Neural progenitor cell (in vitro differentiated cells): ENCODE data around the gene OR9A2. TPM values are rescaled to one million over a fixed set of nuclear protein-coding genes. Genes with fewer than 3 reads are reported as not detected.

ENCODE experiments used
- DNase-seq: peaks from one replicate; pipeline ENCODE4 v3.0.0-alpha.2; 2016; ENCODE audit warnings: low spot score
- H2AFZ ChIP-seq: fragments of 200-600 bp; sonication (generic); replicated peaks from 2 replicates; pipeline ENCODE4 v1.6.1; 2016; ENCODE audit warnings: antibody characterized with exemption
- H3F3A ChIP-seq: fragments of 200-600 bp; sonication (generic); 2 replicates; pipeline ENCODE4 v1.6.1; 2016; ENCODE audit warnings: antibody characterized with exemption, low read depth
- H3K27ac ChIP-seq: fragments of 200-600 bp; sonication (generic); 2 replicates; pipeline ENCODE4 v1.5.1; 2016; ENCODE audit warnings: mild to moderate bottlenecking
- H3K27me3 ChIP-seq: fragments of 200-600 bp; sonication (generic); 2 replicates; pipeline ENCODE4 v1.6.1; 2016; ENCODE audit warnings: mild to moderate bottlenecking, moderate library complexity
- H3K36me3 ChIP-seq: fragments of 200-600 bp; sonication (generic); 2 replicates; pipeline ENCODE4 v1.5.1; 2016
- H3K4me1 ChIP-seq: fragments of 200-600 bp; sonication (generic); 2 replicates; pipeline ENCODE4 v1.6.1; 2016; ENCODE audit warnings: mixed run types
- H3K4me2 ChIP-seq: fragments of 200-600 bp; sonication (generic); 2 replicates; pipeline ENCODE4 v1.6.1; 2016
- H3K4me3 ChIP-seq: fragments of 200-600 bp; sonication (generic); 2 replicates; pipeline ENCODE4 v1.5.1; 2016
- H3K79me2 ChIP-seq: fragments of 200-600 bp; sonication (generic); 2 replicates; pipeline ENCODE4 v1.6.1; 2016; ENCODE audit warnings: low read depth
- H3K9ac ChIP-seq: fragments of 200-600 bp; sonication (generic); 2 replicates; pipeline ENCODE4 v1.6.1; 2016
- H3K9me3 ChIP-seq: fragments of 200-600 bp; sonication (generic); 2 replicates; pipeline ENCODE4 v1.5.1; 2016; ENCODE audit warnings: low read depth
- H4K20me1 ChIP-seq: fragments of 200-600 bp; sonication (generic); 2 replicates; pipeline ENCODE4 v1.6.1; 2016; ENCODE audit warnings: low read depth
- H3K27ac Mint-ChIP-seq: 3 replicates; pipeline ENCODE4 v1.8.0; 2021; ENCODE audit warnings: mixed read lengths
- H3K27me3 Mint-ChIP-seq: 2 replicates; pipeline ENCODE4 v1.8.0; 2022; ENCODE audit warnings: low read depth, mild to moderate bottlenecking, inconsistent platforms, moderate library complexity, mixed read lengths; ENCODE audit not compliant: insufficient read depth
- H3K36me3 Mint-ChIP-seq: 3 replicates; pipeline ENCODE4 v1.8.0; 2021; ENCODE audit warnings: mixed read lengths
- H3K4me1 Mint-ChIP-seq: 3 replicates; pipeline ENCODE4 v1.8.0; 2021; ENCODE audit warnings: mixed read lengths
- H3K4me3 Mint-ChIP-seq: 3 replicates; pipeline ENCODE4 v1.8.0; 2021; ENCODE audit warnings: mild to moderate bottlenecking, moderate library complexity, mixed read lengths
- H3K9me3 Mint-ChIP-seq: 3 replicates; pipeline ENCODE4 v1.8.0; 2020; ENCODE audit warnings: mixed read lengths
- EZH2 ChIP-seq: fragments of 200-600 bp; sonication (generic); IDR thresholded peaks from 2 replicates; pipeline ENCODE4 v1.6.1; 2017; ENCODE audit warnings: antibody characterized with exemption, mild to moderate bottlenecking, moderate library complexity
- EZH2phosphoT487 ChIP-seq: fragments of 200-600 bp; sonication (generic); IDR thresholded peaks from 2 replicates; pipeline ENCODE4 v1.6.1; 2017; ENCODE audit warnings: antibody characterized with exemption
- total RNA-seq: library from RNA; depleted of rRNA; stranded (reverse); fragments of >200 nt; gene quantifications from 2 replicates; pipeline ENCODE4 v1.2.3, GENCODE V29; 2015; ENCODE audit warnings: low replicate concordance
- TF ChIP-seq, protein P1 (sequence below): fragments of 200-600 bp; sonication (generic); IDR thresholded peaks from 2 replicates; pipeline ENCODE4 v1.5.1; 2017; ENCODE audit warnings: antibody characterized with exemption, mild to moderate bottlenecking

OR9A2 gene, protein sequence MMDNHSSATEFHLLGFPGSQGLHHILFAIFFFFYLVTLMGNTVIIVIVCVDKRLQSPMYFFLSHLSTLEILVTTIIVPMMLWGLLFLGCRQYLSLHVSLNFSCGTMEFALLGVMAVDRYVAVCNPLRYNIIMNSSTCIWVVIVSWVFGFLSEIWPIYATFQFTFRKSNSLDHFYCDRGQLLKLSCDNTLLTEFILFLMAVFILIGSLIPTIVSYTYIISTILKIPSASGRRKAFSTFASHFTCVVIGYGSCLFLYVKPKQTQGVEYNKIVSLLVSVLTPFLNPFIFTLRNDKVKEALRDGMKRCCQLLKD
- total RNA-seq, result not detected in 2 replicates

DNA sequence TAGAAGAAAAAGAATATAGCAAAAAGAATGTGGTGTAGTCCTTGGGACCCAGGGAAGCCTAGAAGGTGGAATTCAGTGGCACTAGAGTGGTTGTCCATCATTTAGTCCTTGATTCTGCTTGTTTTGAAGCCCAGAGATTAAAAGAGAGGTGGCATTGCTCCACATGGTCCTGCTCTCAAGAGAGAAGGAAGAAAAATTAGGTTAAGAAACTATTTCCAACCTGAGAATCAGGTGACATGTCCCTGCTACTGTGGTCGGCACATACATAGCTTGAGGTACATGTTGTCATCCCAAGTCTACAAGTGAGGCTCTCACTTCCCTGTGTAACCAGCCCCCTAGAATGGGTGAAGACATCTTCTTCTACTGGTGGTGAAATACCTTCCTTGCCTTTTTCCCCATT is at the start of gene OR9A2:
OR9A2 (minus strand) TSS at position 101 of the 400 bp plus-strand sequence; CDS start at position 101, 0 bp downstream.
- no peaks in the 10 kb centered on the region for H3K27me3 ChIP-seq
- Mint-ChIP-seq H3K4me3 (no peak within 1 kb of the TSS), H3K36me3 (no peaks in the 10 kb centered on the region), H3K27me3 (peaks cover 3% of the 10 kb centered on the region), H3K27ac (no peak within 1 kb of the TSS), H3K9me3 (no peaks in the 10 kb centered on the region), H3K4me1 (no peaks in the 10 kb centered on the region)
- H3K4me1 ChIP-seq, result peaks cover 5% of the 10 kb centered on the region
- H3K27ac ChIP-seq, result no peak within 1 kb of the TSS
- no peaks in the 10 kb centered on the region for H3K9me3 ChIP-seq
- no peak within 1 kb of the TSS for H3K9ac ChIP-seq
- TF ChIP-seq EZH2, result no peak
- H3K4me3 ChIP-seq, result no peak within 1 kb of the TSS
- no peaks in the 10 kb centered on the region for H3K36me3 ChIP-seq
- no peaks in the 10 kb centered on the region for H3K79me2 ChIP-seq
- no peak for DNase-seq
- H2AFZ ChIP-seq, result no peak within 1 kb of the TSS
- H3F3A ChIP-seq, result no peaks in the 10 kb centered on the region
- no peaks in the 10 kb centered on the region for H4K20me1 ChIP-seq
- no peak within 1 kb of the TSS for H3K4me2 ChIP-seq

DNA sequence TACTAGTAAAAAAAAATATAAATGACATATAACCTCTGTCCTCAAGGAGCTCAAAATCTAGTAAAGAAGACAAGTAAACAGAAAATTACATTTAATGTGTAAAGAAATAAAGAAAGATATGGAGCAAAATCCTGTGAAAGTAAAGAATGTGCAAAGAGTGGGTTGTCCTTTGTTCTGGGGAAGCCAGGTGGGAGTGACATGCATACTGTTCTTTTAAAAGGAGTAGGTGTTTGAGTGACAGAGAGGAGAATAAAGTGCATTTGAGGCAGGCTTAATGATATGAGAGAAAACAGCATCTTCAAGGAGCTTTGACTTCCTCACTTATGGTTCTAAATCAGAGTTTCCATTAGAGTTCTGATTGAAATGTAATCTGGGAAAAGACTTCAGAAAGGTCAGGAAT is 47.2 kb upstream of the OR9A2 start:
- H3K27me3 ChIP-seq, result no peaks in the 10 kb centered on the region
- H3K27ac ChIP-seq, result no peak overlapping the region
- no peaks in the 10 kb centered on the region for H4K20me1 ChIP-seq
- peaks cover 4% of the 10 kb centered on the region for H3K27me3 Mint-ChIP-seq
- no peaks in the 10 kb centered on the region for H3K36me3 ChIP-seq
- no peak overlapping the region for H3K4me2 ChIP-seq
- H3K9ac ChIP-seq, result no peak overlapping the region
- no peak overlapping the region for H3K27ac Mint-ChIP-seq
- no peaks in the 10 kb centered on the region for H3K9me3 ChIP-seq
- no peak overlapping the region for H2AFZ ChIP-seq
- H3K4me3 ChIP-seq, result no peak overlapping the region
- TF ChIP-seq EZH2phosphoT487 (no peak), EZH2 (no peak)
- TF ChIP-seq, protein P1, sequence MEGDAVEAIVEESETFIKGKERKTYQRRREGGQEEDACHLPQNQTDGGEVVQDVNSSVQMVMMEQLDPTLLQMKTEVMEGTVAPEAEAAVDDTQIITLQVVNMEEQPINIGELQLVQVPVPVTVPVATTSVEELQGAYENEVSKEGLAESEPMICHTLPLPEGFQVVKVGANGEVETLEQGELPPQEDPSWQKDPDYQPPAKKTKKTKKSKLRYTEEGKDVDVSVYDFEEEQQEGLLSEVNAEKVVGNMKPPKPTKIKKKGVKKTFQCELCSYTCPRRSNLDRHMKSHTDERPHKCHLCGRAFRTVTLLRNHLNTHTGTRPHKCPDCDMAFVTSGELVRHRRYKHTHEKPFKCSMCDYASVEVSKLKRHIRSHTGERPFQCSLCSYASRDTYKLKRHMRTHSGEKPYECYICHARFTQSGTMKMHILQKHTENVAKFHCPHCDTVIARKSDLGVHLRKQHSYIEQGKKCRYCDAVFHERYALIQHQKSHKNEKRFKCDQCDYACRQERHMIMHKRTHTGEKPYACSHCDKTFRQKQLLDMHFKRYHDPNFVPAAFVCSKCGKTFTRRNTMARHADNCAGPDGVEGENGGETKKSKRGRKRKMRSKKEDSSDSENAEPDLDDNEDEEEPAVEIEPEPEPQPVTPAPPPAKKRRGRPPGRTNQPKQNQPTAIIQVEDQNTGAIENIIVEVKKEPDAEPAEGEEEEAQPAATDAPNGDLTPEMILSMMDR, result no peak
- H3F3A ChIP-seq, result no peaks in the 10 kb centered on the region
- no peaks in the 10 kb centered on the region for H3K36me3 Mint-ChIP-seq
- H3K79me2 ChIP-seq, result no peaks in the 10 kb centered on the region
- H3K9me3 Mint-ChIP-seq, result no peaks in the 10 kb centered on the region
- no peak overlapping the region for H3K4me3 Mint-ChIP-seq
- peaks cover 3% of the 10 kb centered on the region for H3K4me1 Mint-ChIP-seq
- DNase-seq, result no peak
- peaks cover 12% of the 10 kb centered on the region for H3K4me1 ChIP-seq

DNA sequence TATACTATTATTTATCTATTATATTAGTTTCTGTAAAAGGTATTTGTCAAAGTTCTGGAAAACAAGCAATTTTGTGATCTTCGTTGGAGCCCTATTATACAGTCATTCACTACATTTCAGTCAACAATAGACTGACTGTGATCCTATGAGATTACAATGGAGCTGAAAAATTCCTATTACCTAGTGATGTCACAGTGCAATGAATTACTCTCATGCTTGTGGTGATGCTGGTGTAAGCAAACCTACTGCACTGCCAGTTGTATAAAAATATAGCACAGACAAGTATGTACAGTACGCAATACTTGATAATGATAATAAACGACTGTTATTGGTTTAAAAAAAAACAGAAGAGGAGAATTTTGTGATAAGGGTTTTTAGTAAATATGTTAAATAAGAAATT is 46.6 kb upstream of the OR9A2 start:
- TF ChIP-seq, protein P1, result no peak
- TF ChIP-seq EZH2, result no peak
- TF ChIP-seq EZH2phosphoT487, result no peak
- Mint-ChIP-seq H3K9me3 (no peaks in the 10 kb centered on the region), H3K27me3 (peaks cover 4% of the 10 kb centered on the region), H3K27ac (no peak overlapping the region), H3K4me3 (no peak overlapping the region), H3K4me1 (peaks cover 6% of the 10 kb centered on the region), H3K36me3 (no peaks in the 10 kb centered on the region)
- H3K9me3 ChIP-seq, result no peaks in the 10 kb centered on the region
- no peaks in the 10 kb centered on the region for H3K27me3 ChIP-seq
- peaks cover 15% of the 10 kb centered on the region for H3K4me1 ChIP-seq
- H3K4me3 ChIP-seq, result no peak overlapping the region
- no peaks in the 10 kb centered on the region for H4K20me1 ChIP-seq
- H3K9ac ChIP-seq, result no peak overlapping the region
- DNase-seq, result no peak
- H2AFZ ChIP-seq, result no peak overlapping the region
- H3K36me3 ChIP-seq, result no peaks in the 10 kb centered on the region
- no peak overlapping the region for H3K27ac ChIP-seq
- no peaks in the 10 kb centered on the region for H3F3A ChIP-seq
- H3K4me2 ChIP-seq, result no peak overlapping the region
- no peaks in the 10 kb centered on the region for H3K79me2 ChIP-seq

DNA sequence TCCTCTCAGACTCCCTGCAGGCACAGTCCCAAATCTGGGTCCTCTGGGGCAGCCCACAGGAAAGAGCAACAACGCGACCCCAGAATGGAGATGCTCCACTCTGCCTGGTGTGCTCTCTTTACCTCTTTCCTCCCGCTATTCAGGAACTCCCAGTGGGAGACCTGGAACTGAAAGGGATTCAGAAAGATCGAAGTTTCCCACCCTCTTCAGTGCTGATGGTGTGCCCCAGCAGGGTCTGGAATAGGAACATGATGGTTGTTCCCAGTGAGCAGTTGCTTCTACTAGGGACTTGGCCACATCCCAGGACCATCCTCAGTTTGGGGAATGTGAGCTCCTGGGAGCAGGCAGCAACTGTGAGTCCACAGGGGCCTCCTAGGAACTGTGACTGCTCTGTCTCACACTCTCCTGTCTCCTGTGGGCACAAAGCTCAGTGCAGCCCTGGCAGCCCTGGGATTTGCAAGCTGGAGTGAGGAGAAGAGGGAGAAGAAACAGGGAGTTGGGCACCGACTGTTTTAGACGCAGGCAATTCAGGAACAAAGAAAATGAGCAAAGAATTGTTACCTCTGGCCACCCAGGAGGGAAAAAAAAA is 43.1 kb upstream of the OR9A2 start:
- H2AFZ ChIP-seq, result peak overlapping the region; percentile 91

More for the DNA sequence above, 43.1 kb upstream of the OR9A2 start:
- Histone ChIP-seq H3K36me3 (no peaks in the 10 kb centered on the region), H3K9me3 (no peaks in the 10 kb centered on the region), H3K79me2 (no peaks in the 10 kb centered on the region), H3F3A (no peaks in the 10 kb centered on the region), H4K20me1 (no peaks in the 10 kb centered on the region), H3K4me3 (no peak overlapping the region), H3K4me1 (peaks cover 15% of the 10 kb centered on the region), H3K9ac (no peak overlapping the region), H3K27ac (no peak overlapping the region), H3K27me3 (no peaks in the 10 kb centered on the region), H3K4me2 (peak overlapping the region; percentile 22)
- Mint-ChIP-seq H3K27ac (no peak overlapping the region), H3K9me3 (no peaks in the 10 kb centered on the region), H3K4me3 (no peak overlapping the region), H3K27me3 (peaks cover 2% of the 10 kb centered on the region), H3K4me1 (peaks cover 6% of the 10 kb centered on the region), H3K36me3 (no peaks in the 10 kb centered on the region)
- TF ChIP-seq, protein P1, result no peak
- TF ChIP-seq EZH2phosphoT487 (no peak), EZH2 (no peak)
- DNase-seq, result peak; percentile 20
